PC-9 (cell line): ENCODE results near the gene XRCC5. TPM values are rescaled to one million over a fixed set of nuclear protein-coding genes. Genes with fewer than 3 reads are reported as not detected.
A peak's percentile ranks its signal among the peaks of the same experiment; 100 is the strongest.

Experiments used
- BruUV-seq: library from RNA; stranded (reverse); fragments of 400-500 nt; replicated peaks from 2 replicates; lab custom pipeline; 2021; lab: Mats Ljungman, UMichigan
- CTCF ChIA-PET: fragments of 300-600 bp; sonication (Branson Sonifier 250); formaldehyde crosslinking; loops from one replicate; lab custom pipeline; 2022; ENCODE audit warnings: antibody characterized with exemption; lab: Charles Lee
- POLR2A ChIA-PET: fragments of 300-600 bp; sonication (Branson Sonifier 250); formaldehyde crosslinking; loops from one replicate; lab custom pipeline; 2022; ENCODE audit warnings: antibody characterized with exemption; ENCODE audit not compliant: unreplicated experiment; lab: Charles Lee
- DNase-seq, 2 experiments: peaks; one replicate each; pipeline versions ENCODE4 v3.0.0 to v3.0.0-alpha.2; 2015 to 2022; ENCODE audit warnings: mixed read lengths in 1 of 2
- H2AFZ ChIP-seq: fragments of 200-600 bp; sonication (generic); 2 replicates; pipeline ENCODE4 v1.8.1; 2017; ENCODE audit warnings: antibody characterized with exemption
- H3F3A ChIP-seq: fragments of 200-600 bp; sonication (generic); 2 replicates; pipeline ENCODE4 v1.8.1; 2017; ENCODE audit warnings: antibody characterized with exemption, mild to moderate bottlenecking, low read depth; ENCODE audit not compliant: insufficient read depth
- H3K27ac ChIP-seq: fragments of 200-600 bp; sonication (generic); 2 replicates; pipeline ENCODE4 v1.6.1; 2016; ENCODE audit warnings: mixed run types
- H3K27me3 ChIP-seq: fragments of 200-600 bp; sonication (generic); 2 replicates; pipeline ENCODE4 v1.6.1; 2016; ENCODE audit warnings: low read depth, mixed run types; ENCODE audit not compliant: insufficient read depth
- H3K36me3 ChIP-seq: fragments of 200-600 bp; sonication (generic); 2 replicates; pipeline ENCODE4 v1.6.1; 2016; ENCODE audit warnings: low read depth, mixed run types
- H3K4me1 ChIP-seq: fragments of 200-600 bp; sonication (generic); replicated peaks from 2 replicates; pipeline ENCODE4 v1.6.1; 2016; ENCODE audit warnings: mixed run types; ENCODE audit not compliant: insufficient read depth
- H3K4me2 ChIP-seq: fragments of 200-600 bp; sonication (generic); 2 replicates; pipeline ENCODE4 v1.6.1; 2017; ENCODE audit warnings: mixed run types
- H3K4me3 ChIP-seq: fragments of 200-600 bp; sonication (generic); 2 replicates; pipeline ENCODE4 v1.6.1; 2016; ENCODE audit warnings: mixed run types
- H3K79me2 ChIP-seq: fragments of 200-600 bp; sonication (generic); 2 replicates; pipeline ENCODE4 v1.6.1; 2017; ENCODE audit warnings: low read depth, mixed run types
- H3K9me2 ChIP-seq: fragments of 200-600 bp; sonication (generic); 2 replicates; pipeline ENCODE4 v1.8.1; 2017; ENCODE audit warnings: mild to moderate bottlenecking; ENCODE audit not compliant: insufficient read depth
- H3K9me3 ChIP-seq: fragments of 200-600 bp; sonication (generic); 2 replicates; pipeline ENCODE4 v1.8.1; 2016; ENCODE audit warnings: low read depth; ENCODE audit not compliant: insufficient read depth
- H4K20me1 ChIP-seq: fragments of 200-600 bp; sonication (generic); 2 replicates; pipeline ENCODE4 v1.8.1; 2017; ENCODE audit not compliant: insufficient read depth
- EZH2 ChIP-seq: fragments of 200-600 bp; sonication (generic); IDR thresholded peaks from 2 replicates; pipeline ENCODE4 v1.8.0; 2017; ENCODE audit warnings: antibody characterized with exemption, low read depth
- intact Hi-C: fragments of 100-400 bp; cut with micrococcal nuclease; formaldehyde crosslinking; loops from one replicate; pipeline ENCODE4 v1.10.0; 2022; ENCODE audit not compliant: unreplicated experiment
- total RNA-seq: library from RNA; stranded (reverse); gene quantifications from 2 replicates; pipeline ENCODE4 v1.2.3, GENCODE V29; 2021
- TF ChIP-seq, protein P1 (sequence below): fragments of 200-600 bp; sonication (generic); conservative IDR thresholded peaks from 2 replicates; pipeline ENCODE4 v1.6.1; 2017; ENCODE audit warnings: mixed run types, antibody characterized with exemption, mild to moderate bottlenecking, moderate library complexity

Gene XRCC5
- total RNA-seq, 1 experiment from 2014 or later = 275 TPM

DNA sequence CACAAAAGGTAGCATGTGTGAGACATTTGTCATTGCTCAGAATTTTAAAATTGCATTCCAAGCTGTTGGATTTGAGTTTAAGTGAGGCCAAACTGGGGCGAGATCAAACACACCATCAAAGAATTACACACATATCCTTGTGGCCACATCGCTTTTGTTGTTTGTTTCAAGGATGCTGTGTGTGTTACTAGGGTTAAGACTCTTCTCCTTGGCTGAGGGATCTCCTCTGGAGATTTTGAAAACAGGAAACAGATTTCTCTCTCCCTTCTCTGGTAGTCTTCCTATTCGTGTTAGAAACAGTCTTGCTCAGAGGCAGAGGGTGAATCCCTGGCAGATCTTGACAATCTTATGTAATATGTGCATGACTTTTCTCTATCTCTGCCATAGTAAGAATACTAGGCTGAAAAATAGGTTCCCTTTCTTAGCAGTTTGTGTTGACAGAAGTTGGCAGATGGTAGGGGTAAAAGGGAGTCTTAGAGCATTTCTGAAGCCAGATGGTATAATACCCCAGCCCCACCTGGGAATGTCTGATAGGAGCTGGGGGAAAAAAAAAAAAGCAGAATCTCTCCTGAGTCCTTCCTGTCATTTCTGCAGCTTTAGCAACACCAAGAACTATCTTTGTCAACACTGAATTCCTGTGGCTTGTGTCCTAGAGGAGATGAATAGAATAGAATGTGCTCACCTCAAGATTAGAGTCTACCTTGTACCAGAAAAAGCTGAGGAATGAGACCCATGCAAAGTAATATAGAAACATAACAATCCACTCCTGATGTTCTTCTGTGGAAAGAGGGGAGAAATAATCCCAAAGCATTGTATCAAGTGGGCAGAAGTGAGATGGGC lies 101.8 kb downstream of the XRCC5 start:
- no TSS peak for BruUV-seq
- Histone ChIP-seq H3F3A (peaks cover 16% of the 10 kb centered on the region), H2AFZ (no peak overlapping the region), H3K4me1 (peaks cover 31% of the 10 kb centered on the region), H4K20me1 (no peaks in the 10 kb centered on the region), H3K27ac (no peak overlapping the region), H3K9me3 (no peaks in the 10 kb centered on the region), H3K79me2 (no peaks in the 10 kb centered on the region), H3K9me2 (no peaks in the 10 kb centered on the region), H3K36me3 (0 out of 2 replicates have a peak, but pooled peaks cover 4% of the 10 kb centered on the region), H3K27me3 (no peaks in the 10 kb centered on the region), H3K4me3 (no peak overlapping the region), H3K4me2 (no peak overlapping the region)
- ChIA-PET CTCF (no interaction called here), POLR2A (interaction anchor here (0.6 kb wide), 2 partner anchors 17 to 221 kb away, joined by 3 to 5 read pairs; no protein-coding TSS in a partner anchor)
- no peak for TF ChIP-seq EZH2
- TF ChIP-seq, protein P1, sequence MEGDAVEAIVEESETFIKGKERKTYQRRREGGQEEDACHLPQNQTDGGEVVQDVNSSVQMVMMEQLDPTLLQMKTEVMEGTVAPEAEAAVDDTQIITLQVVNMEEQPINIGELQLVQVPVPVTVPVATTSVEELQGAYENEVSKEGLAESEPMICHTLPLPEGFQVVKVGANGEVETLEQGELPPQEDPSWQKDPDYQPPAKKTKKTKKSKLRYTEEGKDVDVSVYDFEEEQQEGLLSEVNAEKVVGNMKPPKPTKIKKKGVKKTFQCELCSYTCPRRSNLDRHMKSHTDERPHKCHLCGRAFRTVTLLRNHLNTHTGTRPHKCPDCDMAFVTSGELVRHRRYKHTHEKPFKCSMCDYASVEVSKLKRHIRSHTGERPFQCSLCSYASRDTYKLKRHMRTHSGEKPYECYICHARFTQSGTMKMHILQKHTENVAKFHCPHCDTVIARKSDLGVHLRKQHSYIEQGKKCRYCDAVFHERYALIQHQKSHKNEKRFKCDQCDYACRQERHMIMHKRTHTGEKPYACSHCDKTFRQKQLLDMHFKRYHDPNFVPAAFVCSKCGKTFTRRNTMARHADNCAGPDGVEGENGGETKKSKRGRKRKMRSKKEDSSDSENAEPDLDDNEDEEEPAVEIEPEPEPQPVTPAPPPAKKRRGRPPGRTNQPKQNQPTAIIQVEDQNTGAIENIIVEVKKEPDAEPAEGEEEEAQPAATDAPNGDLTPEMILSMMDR = no peak
- intact Hi-C loops = loop anchor here (10.0 kb wide), 1 partner anchor 284 kb away; the partner anchor contains the start of gene RPL37A
- peak; percentile 22 to 46 for DNase-seq

DNA sequence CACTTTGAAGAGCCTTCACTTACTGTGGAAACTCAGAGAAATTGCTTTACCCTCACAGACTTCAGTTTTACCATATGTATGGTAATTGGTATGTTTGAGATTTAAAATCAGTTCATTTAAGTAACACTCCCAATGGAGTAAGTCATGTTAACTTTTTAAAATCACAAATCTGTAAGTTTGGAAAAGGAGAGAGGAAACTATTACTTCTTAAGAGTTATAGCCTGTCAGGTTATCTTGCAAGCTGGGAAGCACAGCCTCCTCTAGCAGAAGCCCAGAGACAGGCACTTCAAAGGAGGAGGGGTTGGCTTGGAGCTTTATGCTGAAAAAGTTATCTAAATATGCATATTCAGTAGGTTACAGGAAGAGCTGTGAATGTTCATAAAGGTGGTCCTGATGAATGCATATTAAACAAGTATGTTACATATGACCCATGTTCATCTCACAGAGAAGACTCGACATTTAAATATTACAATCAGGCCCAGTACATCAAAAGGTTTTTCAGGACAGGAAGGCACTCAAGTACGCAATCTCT lies 102.5 kb downstream of the XRCC5 start:
- no peaks in the 10 kb centered on the region for H3K36me3 ChIP-seq
- POLR2A ChIA-PET = no interaction called here
- CTCF ChIA-PET = no interaction called here
- no peaks in the 10 kb centered on the region for H3K79me2 ChIP-seq
- peaks cover 39% of the 10 kb centered on the region for H3K4me1 ChIP-seq
- H3K4me3 ChIP-seq = no peak overlapping the region
- H3K9me2 ChIP-seq = no peaks in the 10 kb centered on the region
- H3K9me3 ChIP-seq = no peaks in the 10 kb centered on the region
- no peaks in the 10 kb centered on the region for H4K20me1 ChIP-seq
- H2AFZ ChIP-seq = no peak overlapping the region
- BruUV-seq = no TSS peak
- intact Hi-C loops = loop anchor here (10.0 kb wide), 1 partner anchor 283 kb away; the partner anchor contains the start of gene RPL37A
- H3K27me3 ChIP-seq = no peaks in the 10 kb centered on the region
- no peak overlapping the region for H3K27ac ChIP-seq
- H3K4me2 ChIP-seq = no peak overlapping the region
- H3F3A ChIP-seq = peaks cover 23% of the 10 kb centered on the region
- TF ChIP-seq EZH2 = no peak
- TF ChIP-seq, protein P1 = no peak
- no peak for DNase-seq

DNA sequence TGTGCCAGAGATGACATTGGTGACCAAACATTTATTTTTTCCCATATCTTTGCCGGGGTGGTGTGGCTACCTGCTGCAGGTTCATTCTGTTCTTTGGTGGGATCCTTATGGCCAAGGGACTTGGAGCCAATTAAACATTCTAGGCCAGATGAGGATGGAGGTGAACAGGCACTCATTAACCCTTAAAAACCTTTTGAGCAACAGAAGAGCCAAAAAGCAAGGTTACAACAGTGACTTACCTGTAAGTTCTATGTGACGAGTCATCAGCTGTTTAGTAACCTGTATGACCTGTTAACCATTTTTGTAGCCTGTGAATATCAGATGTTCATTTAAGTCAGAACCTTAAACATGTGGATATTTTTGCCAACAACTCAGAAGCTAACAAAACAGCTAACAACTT lies 105.6 kb downstream of the XRCC5 start:
- intact Hi-C loops = loop anchor here (5.0 to 10.0 kb wide), 2 partner anchors 198 to 280 kb away; partner anchors contain the start of genes RPL37A and SMARCAL1
- H3K27me3 ChIP-seq = no peaks in the 10 kb centered on the region
- H2AFZ ChIP-seq = no peak overlapping the region
- H3K27ac ChIP-seq = no peak overlapping the region
- peaks cover 36% of the 10 kb centered on the region for H3F3A ChIP-seq
- H3K4me1 ChIP-seq = peaks cover 60% of the 10 kb centered on the region
- H3K9me2 ChIP-seq = no peaks in the 10 kb centered on the region
- POLR2A ChIA-PET = no interaction called here
- no TSS peak for BruUV-seq
- TF ChIP-seq EZH2 = no peak
- TF ChIP-seq, protein P1 = no peak
- CTCF ChIA-PET = no interaction called here
- no peaks in the 10 kb centered on the region for H4K20me1 ChIP-seq
- no peaks in the 10 kb centered on the region for H3K9me3 ChIP-seq
- no peak overlapping the region for H3K4me3 ChIP-seq
- H3K79me2 ChIP-seq = no peaks in the 10 kb centered on the region
- peak overlapping the region; percentile 9 for H3K4me2 ChIP-seq
- peak in 1 of 2 experiments; percentile 67 for DNase-seq
- H3K36me3 ChIP-seq = no peaks in the 10 kb centered on the region
